HL-60 (cell line): ENCODE results near the gene NLRX1.

Source experiments
- DNase-seq, 2 experiments: peaks; one replicate each; pipeline ENCODE4 v3.0.0-alpha.2; 2010 to 2020; ENCODE audit warnings: low read depth in 1 of 2, low spot score in 1 of 2
- H3K27ac ChIP-seq: fragments of 250-450 bp; sonication (Bioruptor Pico); replicated peaks from 2 replicates; pipeline ENCODE4 v1.5.1; 2020; ENCODE audit warnings: mild to moderate bottlenecking, moderate library complexity
- H3K27me3 ChIP-seq: fragments of 250-450 bp; sonication (Bioruptor Pico); 2 replicates; pipeline ENCODE4 v1.5.1; 2021; ENCODE audit warnings: mild to moderate bottlenecking, moderate library complexity; ENCODE audit not compliant: insufficient read depth, poor library complexity, severe bottlenecking
- H3K4me3 ChIP-seq: replicated peaks from 2 replicates; pipeline ENCODE4 v1.5.1; 2011; ENCODE audit warnings: mild to moderate bottlenecking, control low read depth, low read length; ENCODE audit not compliant: insufficient read depth
- CTCF ChIP-seq: IDR thresholded peaks from one replicate; pipeline ENCODE4 v1.5.1; 2011; ENCODE audit warnings: low read length, control low read depth, inconsistent platforms; ENCODE audit not compliant: insufficient read depth
- GABPA ChIP-seq: IDR thresholded peaks from 2 replicates; pipeline ENCODE4 v1.6.1; 2012; ENCODE audit warnings: low read depth
- POLR2AphosphoS5 ChIP-seq: IDR thresholded peaks from 2 replicates; pipeline ENCODE4 v1.6.1; 2012; ENCODE audit warnings: low read depth
- REST ChIP-seq: IDR thresholded peaks from 2 replicates; pipeline ENCODE4 v1.6.1; 2012; ENCODE audit warnings: low read depth; ENCODE audit not compliant: insufficient replicate concordance
- SPI1 ChIP-seq: IDR thresholded peaks from 2 replicates; pipeline ENCODE4 v1.6.1; 2012; ENCODE audit warnings: low read depth, mild to moderate bottlenecking, borderline replicate concordance

The NLRX1 gene

DNA sequence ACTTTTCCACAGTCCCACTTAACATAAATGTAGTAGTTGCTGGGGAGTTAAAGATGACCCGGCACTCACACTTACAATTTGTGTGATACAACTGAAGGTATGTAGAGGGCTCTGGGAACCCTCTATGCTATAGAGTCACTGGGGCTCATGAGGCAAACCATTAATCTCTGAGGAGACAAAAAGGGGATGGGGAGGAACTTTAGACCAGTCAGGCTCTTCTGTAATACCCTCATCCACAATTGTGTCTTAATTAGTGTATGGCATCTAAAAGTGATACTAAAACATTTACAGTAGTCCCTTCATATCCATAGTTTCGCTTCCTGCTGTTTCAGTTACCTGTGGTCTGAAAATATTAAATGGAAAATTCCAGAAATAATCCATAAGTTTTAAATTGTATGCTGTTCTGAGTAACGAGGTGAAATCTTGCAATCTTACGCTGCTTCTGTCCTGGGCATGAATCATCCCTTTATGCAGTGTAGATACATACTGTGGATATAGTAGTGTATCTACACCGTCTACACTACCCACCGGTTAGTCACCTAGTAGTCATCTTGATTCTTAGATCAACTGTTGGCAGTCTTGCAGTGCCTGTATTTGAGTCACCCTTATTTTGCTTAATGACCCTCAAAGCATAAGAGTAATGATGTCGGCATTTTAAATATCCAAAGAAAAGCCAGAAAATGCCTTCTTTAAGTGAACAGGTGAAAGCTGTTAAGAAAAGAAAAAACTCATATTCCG, 49.8 kb downstream of the NLRX1 start:
- TF ChIP-seq GABPA (no peak), POLR2AphosphoS5 (no peak), REST (no peak), SPI1 (no peak), CTCF (no peak)
- Histone ChIP-seq H3K27ac (no peak overlapping the region), H3K27me3 (no peaks in the 10 kb centered on the region), H3K4me3 (no peak overlapping the region)
- DNase-seq, result no peak

DNA sequence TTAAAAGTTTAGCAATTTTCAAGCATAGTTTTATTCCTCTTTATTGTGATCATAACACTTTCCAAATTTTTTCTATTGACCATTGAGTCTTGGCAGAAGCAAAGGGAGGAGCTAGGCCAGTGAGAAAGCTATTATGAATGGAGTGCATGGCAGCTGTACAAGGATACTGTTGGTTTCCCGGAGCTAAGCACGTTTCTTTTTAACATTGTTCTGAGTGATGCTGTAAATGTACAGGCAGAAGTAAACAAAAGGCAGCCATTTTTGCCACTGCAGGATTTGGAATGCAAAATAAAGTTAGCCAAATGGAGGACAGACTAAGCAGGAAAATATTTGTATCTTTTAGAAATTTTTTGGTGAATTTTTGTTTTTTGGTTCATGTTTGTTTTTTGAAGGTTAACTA, 53.8 kb downstream of the NLRX1 start:
- no peak overlapping the region for H3K27ac ChIP-seq
- no peaks in the 10 kb centered on the region for H3K27me3 ChIP-seq
- no peak overlapping the region for H3K4me3 ChIP-seq
- DNase-seq, result no peak
- TF ChIP-seq CTCF, result no peak
- no peak for TF ChIP-seq POLR2AphosphoS5
- TF ChIP-seq REST, result no peak
- TF ChIP-seq SPI1, result no peak
- TF ChIP-seq GABPA, result no peak

GRCh38 chr11:119222891-119223290, 54.4 kb downstream of the NLRX1 start:
- Histone ChIP-seq H3K4me3 (no peak overlapping the region), H3K27me3 (no peaks in the 10 kb centered on the region), H3K27ac (no peak overlapping the region)
- no peak for DNase-seq
- no peak for TF ChIP-seq POLR2AphosphoS5
- TF ChIP-seq CTCF, result no peak
- no peak for TF ChIP-seq SPI1
- TF ChIP-seq GABPA, result no peak
- TF ChIP-seq REST, result no peak
